Measurements from ENCODE around the gene EGFR. TPM values are rescaled to one million over a fixed set of nuclear protein-coding genes. Genes with fewer than 3 reads are reported as not detected.

The EGFR gene
- total RNA-seq, 2 experiments from 2014 or later, result not detected

DNA sequence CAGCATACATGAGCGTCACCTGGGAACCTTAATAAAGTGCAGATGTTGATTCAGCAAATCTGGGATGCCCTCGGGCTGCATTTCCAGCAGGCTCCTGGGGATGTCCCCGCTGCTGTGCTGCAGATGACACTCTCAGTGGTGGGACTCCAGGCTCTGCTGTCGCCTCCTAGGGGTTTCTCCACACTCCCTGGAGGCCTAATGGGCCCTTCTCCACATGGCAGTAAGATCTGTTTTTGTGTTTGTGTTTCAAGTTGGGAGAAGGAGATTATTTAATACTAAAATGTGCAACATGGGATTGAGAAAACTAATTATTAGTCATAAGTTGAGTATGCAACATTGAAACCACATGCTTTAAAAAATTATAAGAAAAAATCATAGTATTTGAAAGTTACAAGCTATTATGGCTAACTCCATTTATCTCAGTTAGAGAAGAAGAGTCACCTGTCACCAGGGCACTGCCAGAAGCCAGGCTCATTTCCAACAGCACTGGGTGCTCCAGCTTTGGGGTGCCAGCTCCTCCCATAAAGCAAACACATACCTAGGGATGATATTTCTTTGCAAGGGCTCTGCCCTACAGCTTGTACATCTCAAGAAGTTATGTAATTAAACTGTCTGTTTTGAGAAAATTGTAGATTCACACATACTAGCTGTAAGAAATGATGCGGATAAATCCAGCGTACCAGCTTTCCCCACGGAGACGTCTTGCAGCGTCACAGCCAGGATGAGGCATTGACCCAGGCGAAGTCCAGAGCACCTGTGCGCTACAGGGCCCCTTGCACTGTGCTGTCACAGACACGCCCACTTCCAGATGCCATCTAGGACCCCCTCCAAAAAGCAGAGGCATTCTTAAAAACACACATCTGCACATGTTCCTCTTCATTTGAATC is 106.4 kb downstream of the EGFR start:
- Mint-ChIP-seq H3K27me3 (ENCODE audit: low read depth) (peaks cover 2% of the 10 kb centered on the region), H3K9me3 (ENCODE audit: insufficient read depth) (no peaks in the 10 kb centered on the region), H3K4me1 (ENCODE audit: low read depth) (no peaks in the 10 kb centered on the region), H3K36me3 (ENCODE audit: low read depth) (no peaks in the 10 kb centered on the region), H3K27ac (no peak overlapping the region), H3K4me3 (no peak overlapping the region)
- ATAC-seq (no peak), DNase-seq (no peak)
- POLR2A ChIA-PET, result no interaction called here
- CTCF ChIA-PET, result no interaction called here

DNA sequence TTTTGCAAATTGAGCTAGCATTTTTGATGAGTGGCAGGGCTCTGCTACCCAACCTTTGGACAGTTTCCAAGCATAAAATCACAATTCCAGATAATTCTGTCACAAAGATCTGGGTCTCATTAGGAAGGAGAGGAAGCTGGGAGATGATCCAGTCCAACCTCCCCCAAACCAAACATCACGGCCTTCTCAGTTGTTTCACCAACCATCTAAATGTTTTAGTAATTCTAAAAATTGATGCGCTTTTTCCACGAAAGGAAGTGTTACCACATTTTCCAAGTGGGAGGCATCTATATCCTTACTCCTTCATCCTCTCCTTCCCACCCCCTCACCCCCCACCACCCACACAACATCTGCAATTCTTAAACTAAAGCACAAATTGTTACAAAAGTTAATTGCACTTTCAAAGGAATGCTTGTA is 108.3 kb downstream of the EGFR start:
- Mint-ChIP-seq H3K4me3 (no peak overlapping the region), H3K27me3 (ENCODE audit: low read depth) (peaks cover 2% of the 10 kb centered on the region), H3K4me1 (ENCODE audit: low read depth) (no peaks in the 10 kb centered on the region), H3K27ac (no peak overlapping the region), H3K36me3 (ENCODE audit: low read depth) (no peaks in the 10 kb centered on the region), H3K9me3 (ENCODE audit: insufficient read depth) (no peaks in the 10 kb centered on the region)
- ChIA-PET CTCF (no interaction called here), POLR2A (no interaction called here)
- DNase-seq (no peak), ATAC-seq (no peak)

DNA sequence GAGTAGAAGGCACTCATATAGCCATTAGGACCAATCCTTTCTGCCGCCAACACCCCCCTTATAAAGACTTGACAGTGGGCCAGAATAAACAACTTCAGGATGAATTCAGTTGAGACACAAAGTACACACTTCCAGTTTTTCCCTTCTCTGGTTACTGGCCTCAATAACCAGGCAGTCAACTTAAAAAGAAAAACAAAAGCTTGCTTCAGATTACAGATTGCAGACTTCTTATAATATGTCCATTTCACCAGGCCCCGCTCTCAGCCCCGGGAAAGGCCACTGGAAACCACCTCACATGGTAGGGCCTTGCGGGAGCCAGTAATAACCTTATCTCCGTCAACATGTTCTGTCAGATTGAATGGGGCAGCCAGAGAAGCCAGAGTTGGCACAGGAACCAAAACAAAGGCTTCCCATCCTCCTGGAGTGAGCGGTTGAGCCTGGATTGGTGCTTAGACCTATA is 108.8 kb downstream of the EGFR start:
- DNase-seq (no peak), ATAC-seq (no peak)
- no peaks in the 10 kb centered on the region for H3K9me3 Mint-ChIP-seq (ENCODE audit: insufficient read depth)
- H3K27ac Mint-ChIP-seq, result no peak overlapping the region
- no peaks in the 10 kb centered on the region for H3K4me1 Mint-ChIP-seq (ENCODE audit: low read depth)
- CTCF ChIA-PET, result no interaction called here
- H3K4me3 Mint-ChIP-seq, result no peak overlapping the region
- POLR2A ChIA-PET, result no interaction called here
- H3K36me3 Mint-ChIP-seq (ENCODE audit: low read depth), result no peaks in the 10 kb centered on the region
- peaks cover 2% of the 10 kb centered on the region for H3K27me3 Mint-ChIP-seq (ENCODE audit: low read depth)

GRCh38 chr7:55128693-55129394 is 110.0 kb downstream of the EGFR start:
- POLR2A ChIA-PET, result no interaction called here
- DNase-seq (no peak), ATAC-seq (no peak)
- Mint-ChIP-seq H3K36me3 (ENCODE audit: low read depth) (no peaks in the 10 kb centered on the region), H3K27ac (no peak overlapping the region), H3K27me3 (ENCODE audit: low read depth) (peaks cover 3% of the 10 kb centered on the region), H3K9me3 (ENCODE audit: insufficient read depth) (no peaks in the 10 kb centered on the region), H3K4me1 (ENCODE audit: low read depth) (no peaks in the 10 kb centered on the region), H3K4me3 (no peak overlapping the region)
- CTCF ChIA-PET, result no interaction called here

DNA sequence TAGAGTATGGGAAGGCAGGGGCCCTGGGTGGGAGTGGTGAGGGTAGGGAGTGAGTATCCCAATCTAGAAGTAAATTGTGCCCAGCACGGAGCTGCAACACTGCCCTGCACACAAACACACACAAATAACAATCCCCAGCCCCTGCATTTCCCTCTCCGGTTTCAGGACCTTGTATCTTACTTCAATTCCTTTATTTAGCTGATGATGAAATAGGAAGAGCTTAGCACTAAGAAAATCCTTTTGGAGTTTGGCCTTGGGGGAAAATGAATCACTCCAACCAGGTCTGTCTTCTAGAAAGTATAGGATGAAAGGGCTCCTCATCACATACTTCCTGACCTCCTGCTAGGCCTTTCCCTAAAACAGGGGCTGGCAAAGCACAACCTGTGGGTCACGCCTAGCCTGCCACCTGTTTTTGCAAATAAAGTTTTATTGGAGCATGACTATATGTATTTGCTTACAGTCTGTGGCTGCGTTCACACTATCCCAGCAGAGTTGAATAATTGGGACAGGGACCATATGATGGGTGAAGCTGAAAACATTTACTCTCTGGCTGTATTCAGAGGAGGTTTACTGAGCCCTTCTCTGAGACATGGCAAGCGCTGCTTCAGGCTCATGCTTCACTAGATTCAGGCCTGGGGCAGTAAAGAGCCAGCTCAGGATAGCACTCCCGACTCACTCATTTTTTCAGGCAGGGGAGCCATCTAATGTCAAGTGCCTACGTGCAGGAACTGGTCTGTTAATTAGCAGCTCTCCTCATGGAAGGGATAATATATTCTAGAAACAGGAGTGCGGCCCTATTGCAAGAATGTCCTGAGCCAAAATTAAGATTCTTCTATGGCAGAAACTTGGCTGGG is 111.0 kb downstream of the EGFR start:
- no peak overlapping the region for H3K4me3 Mint-ChIP-seq
- no peaks in the 10 kb centered on the region for H3K36me3 Mint-ChIP-seq (ENCODE audit: low read depth)
- H3K9me3 Mint-ChIP-seq (ENCODE audit: insufficient read depth), result no peaks in the 10 kb centered on the region
- no peak for DNase-seq
- H3K4me1 Mint-ChIP-seq (ENCODE audit: low read depth), result no peaks in the 10 kb centered on the region
- peaks cover 3% of the 10 kb centered on the region for H3K27me3 Mint-ChIP-seq (ENCODE audit: low read depth)
- no peak for ATAC-seq
- ChIA-PET CTCF (no interaction called here), POLR2A (no interaction called here)
- H3K27ac Mint-ChIP-seq, result no peak overlapping the region

DNA sequence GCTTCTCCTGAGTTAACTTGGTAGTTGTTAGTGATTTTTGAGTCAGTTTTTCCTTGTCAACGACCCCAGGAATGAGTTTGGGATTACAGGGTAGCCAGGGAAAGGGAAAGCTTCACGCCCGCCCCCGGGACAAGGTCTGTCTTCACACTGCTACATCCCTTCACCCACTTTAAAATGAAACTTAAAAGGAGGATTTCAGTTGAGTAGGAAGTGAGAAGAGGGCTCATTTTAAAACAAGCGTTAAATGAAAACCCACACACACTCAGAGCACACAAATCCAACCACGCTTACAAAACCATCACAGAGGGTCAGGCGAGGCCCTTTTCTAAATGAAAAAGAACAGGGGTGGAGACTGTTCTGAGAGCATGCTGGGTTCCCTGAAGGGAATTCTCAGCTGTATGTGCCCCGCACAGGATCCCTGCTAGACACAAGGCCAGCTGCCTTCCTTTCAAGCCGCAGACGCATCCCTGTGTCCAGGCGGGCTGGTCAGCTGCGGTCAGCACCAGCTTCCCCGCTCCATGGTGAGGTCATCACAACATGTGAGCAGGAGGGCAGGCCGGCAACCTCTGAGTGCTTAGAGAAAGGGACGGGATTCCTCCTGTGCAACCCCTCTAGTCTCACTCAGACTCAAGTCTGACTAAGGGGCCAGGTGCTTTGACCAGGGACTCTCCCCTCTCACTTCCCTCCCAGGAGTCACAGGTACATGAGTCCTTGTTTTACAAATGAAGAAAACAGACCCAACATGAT is 111.8 kb downstream of the EGFR start:
- H3K27ac Mint-ChIP-seq, result no peak overlapping the region
- H3K9me3 Mint-ChIP-seq (ENCODE audit: insufficient read depth), result no peaks in the 10 kb centered on the region
- H3K27me3 Mint-ChIP-seq (ENCODE audit: low read depth), result peaks cover 3% of the 10 kb centered on the region
- no peak for DNase-seq
- ChIA-PET CTCF (no interaction called here), POLR2A (no interaction called here)
- no peaks in the 10 kb centered on the region for H3K36me3 Mint-ChIP-seq (ENCODE audit: low read depth)
- H3K4me3 Mint-ChIP-seq, result no peak overlapping the region
- no peaks in the 10 kb centered on the region for H3K4me1 Mint-ChIP-seq (ENCODE audit: low read depth)
- no peak for ATAC-seq

DNA sequence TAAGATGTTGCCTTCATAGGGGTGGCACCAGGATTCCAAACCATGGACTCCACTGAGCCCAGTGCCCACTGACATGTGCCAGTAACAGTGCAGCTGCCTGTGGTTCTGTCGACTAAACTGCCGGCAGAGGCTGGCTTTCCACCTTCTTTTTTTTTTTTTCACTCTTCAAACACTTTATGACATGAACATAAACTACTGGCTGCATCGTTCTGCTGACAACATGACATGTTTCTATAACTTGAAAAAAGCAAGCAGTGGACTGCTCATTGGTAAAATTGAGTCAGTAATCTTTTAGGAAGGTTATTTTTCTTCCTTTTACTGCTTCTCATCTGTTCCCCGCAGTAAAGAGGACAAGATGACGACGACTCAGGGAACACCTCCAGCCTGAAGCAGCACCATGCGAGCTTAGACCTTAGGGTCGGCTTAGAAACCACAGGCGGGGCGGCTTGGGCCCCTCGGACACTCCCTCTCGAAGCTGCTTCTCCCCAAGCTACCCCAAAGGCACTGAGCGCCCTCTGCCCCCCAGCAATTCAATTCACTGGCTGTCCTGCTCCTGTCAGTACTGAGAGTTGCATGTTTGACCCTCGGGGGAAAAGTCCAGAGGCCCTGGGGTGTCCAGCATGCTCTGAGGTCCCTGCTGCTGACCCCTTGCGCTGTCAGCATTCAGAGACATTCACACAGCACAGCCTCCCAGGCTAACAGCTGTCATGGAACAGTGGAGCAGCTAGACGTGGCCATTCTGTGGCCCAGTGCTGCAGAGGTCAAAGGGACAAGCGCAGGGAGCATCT is 112.5 kb downstream of the EGFR start:
- no peak overlapping the region for H3K4me3 Mint-ChIP-seq
- DNase-seq (no peak), ATAC-seq (no peak)
- H3K4me1 Mint-ChIP-seq (ENCODE audit: low read depth), result no peaks in the 10 kb centered on the region
- H3K27ac Mint-ChIP-seq, result no peak overlapping the region
- H3K9me3 Mint-ChIP-seq (ENCODE audit: insufficient read depth), result no peaks in the 10 kb centered on the region
- peaks cover 3% of the 10 kb centered on the region for H3K27me3 Mint-ChIP-seq (ENCODE audit: low read depth)
- POLR2A ChIA-PET, result no interaction called here
- CTCF ChIA-PET, result no interaction called here
- H3K36me3 Mint-ChIP-seq (ENCODE audit: low read depth), result no peaks in the 10 kb centered on the region

GRCh38 chr7:55132550-55132889 is 113.7 kb downstream of the EGFR start:
- H3K27ac Mint-ChIP-seq, result no peak overlapping the region
- ChIA-PET POLR2A (no interaction called here), CTCF (no interaction called here)

DNA sequence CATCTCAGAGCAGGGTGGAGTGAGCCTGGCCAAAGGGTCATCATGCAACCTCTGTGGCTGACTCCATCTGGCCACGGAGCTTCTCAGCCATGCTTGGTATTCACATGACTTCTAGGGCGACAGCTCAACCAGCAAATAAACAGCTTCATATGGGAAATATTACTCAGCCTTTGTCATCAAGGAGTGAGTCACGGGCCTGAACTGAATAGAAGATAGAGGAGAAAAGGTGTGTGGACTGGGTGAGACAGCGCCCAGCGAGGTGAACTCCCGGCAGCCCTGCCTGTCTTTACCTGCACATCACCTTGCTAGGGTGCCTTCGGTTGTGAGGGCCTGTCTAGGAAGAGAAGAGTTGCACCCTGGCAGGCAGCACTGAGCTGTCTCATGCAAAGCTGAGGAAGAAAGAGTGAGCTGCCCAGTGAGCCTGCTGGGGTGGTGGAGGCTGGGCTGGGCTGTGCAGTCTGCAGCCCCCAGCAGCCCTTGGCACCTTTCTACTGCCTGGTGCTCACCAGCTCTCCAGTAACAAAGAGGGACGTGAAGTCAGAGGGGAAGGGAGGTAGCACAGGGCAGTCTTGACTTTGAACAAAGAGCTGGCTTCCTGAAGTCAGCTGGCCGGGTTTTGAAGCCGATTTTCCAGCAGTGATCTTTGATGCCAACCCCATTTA is 114.2 kb downstream of the EGFR start:
- no peaks in the 10 kb centered on the region for H3K36me3 Mint-ChIP-seq (ENCODE audit: low read depth)
- DNase-seq (no peak), ATAC-seq (no peak)
- no peak overlapping the region for H3K27ac Mint-ChIP-seq
- H3K27me3 Mint-ChIP-seq (ENCODE audit: low read depth), result peaks cover 3% of the 10 kb centered on the region
- POLR2A ChIA-PET, result no interaction called here
- H3K4me1 Mint-ChIP-seq (ENCODE audit: low read depth), result no peaks in the 10 kb centered on the region
- H3K4me3 Mint-ChIP-seq, result no peak overlapping the region
- H3K9me3 Mint-ChIP-seq (ENCODE audit: insufficient read depth), result no peaks in the 10 kb centered on the region
- CTCF ChIA-PET, result no interaction called here

More at GRCh38 chr7:55132550-55132889, 113.7 kb downstream of the EGFR start:
- H3K4me1 Mint-ChIP-seq (ENCODE audit: low read depth), result no peaks in the 10 kb centered on the region
- no peaks in the 10 kb centered on the region for H3K9me3 Mint-ChIP-seq (ENCODE audit: insufficient read depth)
- no peaks in the 10 kb centered on the region for H3K36me3 Mint-ChIP-seq (ENCODE audit: low read depth)
- ATAC-seq (no peak), DNase-seq (no peak)
- H3K27me3 Mint-ChIP-seq (ENCODE audit: low read depth), result peaks cover 3% of the 10 kb centered on the region
- no peak overlapping the region for H3K4me3 Mint-ChIP-seq

DNA sequence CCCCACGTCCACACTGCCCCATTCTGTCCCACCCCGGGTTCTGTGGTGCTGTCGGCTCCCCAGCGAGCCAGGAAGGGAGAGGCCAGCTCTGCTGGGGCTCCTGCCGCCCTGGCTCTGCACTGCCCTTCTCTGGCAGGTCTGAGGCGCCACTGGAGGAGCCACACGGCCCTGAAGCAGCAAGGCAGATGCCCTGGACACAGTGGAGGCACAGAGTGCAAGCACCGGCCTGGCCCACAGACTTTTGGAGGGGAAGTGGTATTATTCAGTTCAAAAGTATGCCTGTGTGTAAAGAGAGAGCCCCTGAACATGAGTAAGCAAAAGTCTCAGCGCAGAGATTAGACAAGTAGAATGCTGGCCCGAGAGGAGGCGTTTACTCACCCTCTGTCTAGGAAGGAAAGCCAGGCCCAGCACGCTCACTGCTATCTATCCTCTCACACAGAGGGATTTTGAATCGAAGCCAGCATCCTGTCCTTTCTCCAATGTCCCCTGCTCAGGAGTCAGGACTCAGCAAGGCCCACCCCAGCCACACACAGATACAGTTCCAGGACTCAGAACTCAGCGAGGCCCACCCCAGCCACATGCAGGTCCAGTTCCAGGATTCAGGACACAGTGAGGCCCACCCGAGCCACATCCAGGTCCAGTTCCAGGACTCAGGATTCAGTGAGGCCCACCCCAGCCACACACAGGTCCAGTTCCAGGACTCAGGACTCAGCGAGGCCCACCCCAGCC is 115.0 kb downstream of the EGFR start:
- peaks cover 3% of the 10 kb centered on the region for H3K27me3 Mint-ChIP-seq (ENCODE audit: low read depth)
- no peak for DNase-seq
- H3K4me1 Mint-ChIP-seq (ENCODE audit: low read depth), result no peaks in the 10 kb centered on the region
- ChIA-PET POLR2A (no interaction called here), CTCF (no interaction called here)
- H3K4me3 Mint-ChIP-seq, result no peak overlapping the region
- ATAC-seq, result no peak
- no peak overlapping the region for H3K27ac Mint-ChIP-seq
- H3K9me3 Mint-ChIP-seq (ENCODE audit: insufficient read depth), result no peaks in the 10 kb centered on the region
- H3K36me3 Mint-ChIP-seq (ENCODE audit: low read depth), result no peaks in the 10 kb centered on the region
